Stomach (tissue), 9 donors: ENCODE data around the gene CYP2A6. TPM values are rescaled to one million over a fixed set of nuclear protein-coding genes. Genes with fewer than 3 reads are reported as not detected.
"Not testable (repeated sequence)": the region's sequence is repeated elsewhere in the genome, so short reads cannot be mapped to it uniquely, and the experiment has no call there.

Experiments
- DNase-seq, 2 donors: peaks; one replicate each; pipeline versions ENCODE4 v3.0.0 to v3.0.0-alpha.2; 2013 to 2019
- H3K27ac ChIP-seq, 5 donors: fragments of 200-600 bp in 4 of 5; sonication (generic) in 4 of 5; one replicate each; pipeline ENCODE4 v1.5.1; 2013 to 2019; ENCODE audit warnings: mild to moderate bottlenecking in 1 of 5, moderate library complexity in 1 of 5
- H3K27me3 ChIP-seq, 3 donors: fragments of 200-600 bp; sonication (generic); one replicate each; pipeline ENCODE4 v1.5.1; 2017 to 2019; ENCODE audit warnings: mixed run types in 1 of 3
- H3K36me3 ChIP-seq, 4 donors: fragments of 200-600 bp; sonication (generic); 1 replicate in 3 of 4; 2 replicates in 1 of 4; pipeline ENCODE4 v1.5.1; 2016 to 2019
- H3K4me1 ChIP-seq, 4 donors: fragments of 200-600 bp; sonication (generic); one replicate each; pipeline ENCODE4 v1.5.1; 2016 to 2019
- H3K4me3 ChIP-seq, 4 donors: fragments of 200-600 bp; sonication (generic) in 3 of 4; one replicate each; pipeline ENCODE4 v1.5.1; 2016 to 2019; ENCODE audit warnings: mild to moderate bottlenecking in 1 of 4
- H3K9me3 ChIP-seq, 4 donors: fragments of 200-600 bp; sonication (generic); one replicate each; pipeline ENCODE4 v1.5.1; 2016 to 2019
- CTCF ChIP-seq, 7 experiments: fragments of 450-650 bp in 4 of 7; fragments of 200-600 bp in 3 of 7; sonication (generic) in 3 of 7; IDR thresholded peaks; one replicate each; pipeline ENCODE4 v1.5.1; 2016 to 2019; ENCODE audit warnings: antibody characterized with exemption in 7 of 7, control low read depth in 2 of 7, mild to moderate bottlenecking in 1 of 7
- EP300 ChIP-seq: sonication (generic); formaldehyde crosslinking; IDR thresholded peaks from one replicate; pipeline ENCODE4 v1.6.1; 2017; ENCODE audit warnings: antibody characterized with exemption
- POLR2A ChIP-seq, 4 donors: fragments of 450-650 bp; IDR thresholded peaks; one replicate each; pipeline ENCODE4 v1.6.1; 2016; ENCODE audit warnings: antibody characterized with exemption in 4 of 4, control low read depth in 2 of 4, mild to moderate bottlenecking in 1 of 4, moderate library complexity in 1 of 4
- POLR2AphosphoS5 ChIP-seq, 3 donors: sonication (generic); formaldehyde crosslinking; IDR thresholded peaks; one replicate each; pipeline ENCODE4 v1.6.1; 2016; ENCODE audit warnings: antibody characterized with exemption in 3 of 3
- WGBS, 5 donors: extraction: QIAGEN DNeasy Blood & Tissue Kit in 3 of 5; methylation state at CpG; one replicate each; pipeline versions ENCODE4 v1.1.5 to v1.1.7; 2013 to 2018; 5-methylcytosine and 5-hydroxymethylcytosine counted together
- intact Hi-C: fragments of 100-400 bp; cut with DNase I; formaldehyde crosslinking; loops from one replicate; pipeline ENCODE4 v1.15.1; 2023; ENCODE audit warnings: low total_unique reads
- polyA plus RNA-seq, 3 donors: library from polyadenylated mRNA; stranded (reverse); fragments of 200-250 nt; gene quantifications; one replicate each; pipeline ENCODE4 v1.2.3, GENCODE V29; 2013
- total RNA-seq, 5 donors: library from RNA; depleted of rRNA; stranded (reverse); fragments of >200 nt; gene quantifications; one replicate each; pipeline versions ENCODE4 v1.1.0 to v1.2.3, GENCODE V29; 2014 to 2016
- donor health status: healthy with polysubstance abuse.
- donor health status: Bipolar disorder and iron deficiency.
- donor health status: healthy.

CYP2A6 gene
- total and polyA plus RNA-seq, 8 donors = not detected

- intact Hi-C loops = no loop called here
- 27 to 38% (median 34%) methylated on average over 27 to 35 of the region's 35 CpGs for WGBS, 5 donors
- Histone ChIP-seq H3K9me3 (no peaks in the 10 kb centered on the region), H3K27ac (peak overlapping the region; percentile 54 to 84 (median 80)), H3K4me1 (peaks cover 26 to 65% (median 60%) of the 10 kb centered on the region in 4 donors), H3K36me3 (peaks cover 19 to 31% (median 26%) of the 10 kb centered on the region in 4 donors), H3K4me3 (peak overlapping the region; percentile 38 to 54 (median 46)), H3K27me3 (no peaks in the 10 kb centered on the region)
- DNase-seq = peak in 1 of 2 donors; percentile 76
- TF ChIP-seq EP300 (no peak), POLR2AphosphoS5 (IDR thresholded peaks at IDR 0.05) (no peak), CTCF (IDR thresholded peaks at IDR 0.05) (no peak), POLR2A (IDR thresholded peaks at IDR 0.05) (no peak)
Measured at GRCh38 chr19:40811478-40812341, 38.5 kb downstream of the CYP2A6 start.

DNA sequence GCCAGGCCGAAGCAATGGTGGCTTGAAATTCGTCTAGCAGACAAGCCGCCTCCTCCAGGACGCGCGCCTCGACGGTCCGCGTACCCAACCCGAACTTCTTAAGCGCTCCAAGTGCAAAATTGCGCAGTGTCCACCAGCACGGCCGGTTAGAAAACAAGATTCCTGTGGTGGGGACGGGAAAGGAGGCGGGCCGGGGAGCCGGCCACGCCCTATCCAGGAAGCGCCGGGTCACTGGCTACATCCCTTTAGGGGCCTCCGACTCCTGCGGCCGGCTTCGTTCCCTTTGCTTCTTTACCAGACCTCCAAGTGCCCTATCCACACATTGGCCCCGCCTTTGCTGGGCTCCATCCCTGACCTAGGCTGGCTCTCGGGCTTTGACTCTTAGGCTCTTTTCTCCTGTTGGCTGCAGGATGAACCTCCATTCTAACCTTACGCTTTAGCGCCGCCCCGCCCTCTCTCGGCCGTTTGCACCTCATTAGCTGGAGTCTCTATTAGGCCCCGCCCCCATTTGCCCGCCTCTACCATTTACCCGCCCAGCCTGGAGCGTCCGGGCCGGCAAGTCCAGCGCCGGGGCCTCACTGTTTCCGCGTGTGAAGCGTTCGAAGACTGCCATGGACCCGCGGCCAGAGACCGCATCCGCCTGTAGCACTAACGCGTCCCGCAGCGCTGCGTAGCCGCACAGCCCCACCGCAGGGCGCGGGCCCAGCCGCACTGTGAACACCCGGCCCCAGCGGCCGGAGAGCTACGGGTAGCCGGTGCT lies 39.4 kb downstream of the CYP2A6 start:
- H3K27ac ChIP-seq = peak overlapping the region; percentile 55 to 84 (median 80)
- H3K4me1 ChIP-seq = peaks cover 35 to 74% (median 69%) of the 10 kb centered on the region in 4 donors
- DNase-seq = peak; percentile 85 to 91
- 1 to 16% (median 5%) methylated on average over 35 to 64 of the region's 65 CpGs for WGBS, 5 donors
- peaks cover 19 to 31% (median 27%) of the 10 kb centered on the region in 4 donors for H3K36me3 ChIP-seq
- H3K4me3 ChIP-seq = peak overlapping the region; percentile 38 to 54 (median 46)
- TF ChIP-seq CTCF (IDR thresholded peaks at IDR 0.05) = peak in 1 of 7 experiments; percentile 21
- TF ChIP-seq POLR2AphosphoS5 (IDR thresholded peaks at IDR 0.05) = peak in 1 of 3 donors; percentile 27
- H3K9me3 ChIP-seq, H3K27me3 ChIP-seq, intact Hi-C loops: not testable (repeated sequence)

GRCh38 chr19:40810160-40810559 lies 40.1 kb downstream of the CYP2A6 start:
- 51 to 69% (median 55%) methylated on average over 12 to 14 of the region's 14 CpGs for WGBS, 5 donors
- DNase-seq = peak in 1 of 2 donors; percentile 20
- intact Hi-C loops = no loop called here
- H3K27me3 ChIP-seq = no peaks in the 10 kb centered on the region
- H3K9me3 ChIP-seq = no peaks in the 10 kb centered on the region
- H3K27ac ChIP-seq = peak overlapping the region in 4 of 5 donors; percentile 71 to 84 (median 82)
- peak overlapping the region; percentile 38 to 54 (median 46) for H3K4me3 ChIP-seq
- TF ChIP-seq POLR2A (IDR thresholded peaks at IDR 0.05) (no peak), POLR2AphosphoS5 (IDR thresholded peaks at IDR 0.05) (no peak), CTCF (IDR thresholded peaks at IDR 0.05) (no peak), EP300 (no peak)
- H3K4me1 ChIP-seq = peaks cover 42 to 81% (median 76%) of the 10 kb centered on the region in 4 donors
- peaks cover 19 to 32% (median 31%) of the 10 kb centered on the region in 4 donors for H3K36me3 ChIP-seq
